A549 (cell line): ENCODE results near the gene NOS1AP.

ENCODE experiments used
- CTCF ChIP-seq: fragments of >200 bp; sonication (Bioruptor Twin); formaldehyde crosslinking; IDR thresholded peaks from 3 replicates; pipeline ENCODE4 v1.5.1; 2016
- FOSL2 ChIP-seq, 2 experiments: fragments of 450-650 bp in 1 of 2; fragments of >200 bp in 1 of 2; sonication (Bioruptor Twin) in 1 of 2; formaldehyde crosslinking; IDR thresholded peaks; 2 replicates each; pipeline versions ENCODE4 v1.5.0 to v1.6.1; 2016 to 2020; ENCODE audit warnings: mild to moderate bottlenecking in 1 of 2, moderate library complexity in 1 of 2
- HMGXB4 ChIP-seq: fragments of 250-450 bp; sonication (Bioruptor Pico); IDR thresholded peaks from 2 replicates; pipeline ENCODE4 v1.5.0; 2021; ENCODE audit warnings: mild to moderate bottlenecking, moderate library complexity, borderline replicate concordance
- JUN ChIP-seq, 2 experiments: fragments of >200 bp; sonication (Bioruptor Twin); formaldehyde crosslinking; IDR thresholded peaks; 2 replicates in 1 of 2; 3 replicates in 1 of 2; pipeline ENCODE4 v1.6.1; 2016 to 2017
- KDM5A ChIP-seq: fragments of 200-600 bp; sonication (generic); IDR thresholded peaks from 2 replicates; pipeline ENCODE4 v1.6.1; 2016; ENCODE audit warnings: antibody characterized with exemption, mild to moderate bottlenecking
- MAZ ChIP-seq: fragments of 150-350 bp; IDR thresholded peaks from 2 replicates; pipeline ENCODE4 v1.6.1; 2014; ENCODE audit warnings: antibody characterized with exemption, low read depth, low read length, borderline replicate concordance
- REST ChIP-seq: fragments of 200-600 bp; sonication (generic); IDR thresholded peaks from 2 replicates; pipeline ENCODE4 v1.6.1; 2016; ENCODE audit warnings: antibody characterized with exemption, mild to moderate bottlenecking, moderate library complexity
- USF2 ChIP-seq: fragments of 450-650 bp; IDR thresholded peaks from 2 replicates; pipeline ENCODE4 v1.6.1; 2014; ENCODE audit warnings: antibody characterized with exemption

GRCh38 chr1:162230096-162230495 lies 160.6 kb downstream of the NOS1AP start:
- TF ChIP-seq USF2 = no peak
- no peak for TF ChIP-seq KDM5A
- no peak for TF ChIP-seq HMGXB4
- TF ChIP-seq CTCF = no peak
- no peak for TF ChIP-seq MAZ
- no peak for TF ChIP-seq REST
- TF ChIP-seq JUN (IDR thresholded peaks at IDR 0.05) = no peak
- no peak for TF ChIP-seq FOSL2 (IDR thresholded peaks at IDR 0.05)
- no peak for TF ChIP-seq FOSL2 (CRISPR knock-in tag; IDR thresholded peaks at IDR 0.05)
